Type B pancreatic cell (in vitro differentiated cells): ENCODE measurements around the gene TMEM109. TPM values are rescaled to one million over a fixed set of nuclear protein-coding genes. Genes with fewer than 3 reads are reported as not detected.

Experiments used
- DNase-seq: peaks from one replicate; pipeline ENCODE4 v3.0.0; 2021; ENCODE audit warnings: mixed read lengths; ENCODE audit not compliant: unreplicated experiment; ENCODE audit errors: extremely low spot score
- H3K27ac Mint-ChIP-seq: 2 replicates; pipeline ENCODE4 v1.8.0; 2021; ENCODE audit warnings: mild to moderate bottlenecking, mixed read lengths
- H3K27me3 Mint-ChIP-seq: 2 replicates; pipeline ENCODE4 v1.8.0; 2021; ENCODE audit warnings: mixed read lengths
- H3K36me3 Mint-ChIP-seq: 2 replicates; pipeline ENCODE4 v1.8.0; 2021; ENCODE audit warnings: mixed read lengths
- H3K4me1 Mint-ChIP-seq: one replicate; pipeline ENCODE4 v1.8.0; 2021; ENCODE audit warnings: mixed read lengths; ENCODE audit not compliant: unreplicated experiment
- H3K4me3 Mint-ChIP-seq: 2 replicates; pipeline ENCODE4 v1.8.0; 2021; ENCODE audit warnings: mild to moderate bottlenecking, mixed read lengths
- H3K9me3 Mint-ChIP-seq: 2 replicates; pipeline ENCODE4 v1.8.0; 2021; ENCODE audit warnings: mixed read lengths
- total RNA-seq: library from RNA; stranded (reverse); gene quantifications from 2 replicates; pipeline ENCODE4 v1.2.1, GENCODE V29; 2021; ENCODE audit warnings: low replicate concordance
- TF ChIP-seq, protein P1 (sequence below): fragments of 200-600 bp; sonication (generic); conservative IDR thresholded peaks from 2 replicates; pipeline ENCODE4 v1.5.0; 2021; ENCODE audit warnings: antibody characterized with exemption, mild to moderate bottlenecking

TMEM109 gene
- total RNA-seq, 1 donor from 2014 or later: 83.0 TPM

DNA sequence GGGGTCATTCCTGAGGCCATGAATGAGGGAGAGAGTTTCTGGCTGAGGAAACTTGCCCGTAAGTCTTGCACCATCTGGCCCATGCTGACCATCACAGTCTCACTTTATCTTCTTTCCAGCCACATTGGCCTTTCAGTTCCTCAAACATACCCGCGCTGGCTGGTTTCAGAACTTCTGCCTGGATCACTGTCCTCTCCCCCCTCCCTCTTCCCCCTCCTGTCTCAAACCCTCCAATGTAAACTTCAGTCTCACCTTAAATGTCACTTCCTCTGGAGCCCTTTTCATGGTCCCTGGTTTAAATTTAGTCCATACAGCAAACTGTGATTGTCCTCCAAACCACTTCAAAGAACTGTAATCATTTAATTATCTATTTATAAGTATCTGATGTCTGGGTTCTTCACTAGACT is 3.7 kb upstream of the TMEM109 start:
- peaks cover 29% of the 10 kb centered on the region for H3K4me1 Mint-ChIP-seq

DNA sequence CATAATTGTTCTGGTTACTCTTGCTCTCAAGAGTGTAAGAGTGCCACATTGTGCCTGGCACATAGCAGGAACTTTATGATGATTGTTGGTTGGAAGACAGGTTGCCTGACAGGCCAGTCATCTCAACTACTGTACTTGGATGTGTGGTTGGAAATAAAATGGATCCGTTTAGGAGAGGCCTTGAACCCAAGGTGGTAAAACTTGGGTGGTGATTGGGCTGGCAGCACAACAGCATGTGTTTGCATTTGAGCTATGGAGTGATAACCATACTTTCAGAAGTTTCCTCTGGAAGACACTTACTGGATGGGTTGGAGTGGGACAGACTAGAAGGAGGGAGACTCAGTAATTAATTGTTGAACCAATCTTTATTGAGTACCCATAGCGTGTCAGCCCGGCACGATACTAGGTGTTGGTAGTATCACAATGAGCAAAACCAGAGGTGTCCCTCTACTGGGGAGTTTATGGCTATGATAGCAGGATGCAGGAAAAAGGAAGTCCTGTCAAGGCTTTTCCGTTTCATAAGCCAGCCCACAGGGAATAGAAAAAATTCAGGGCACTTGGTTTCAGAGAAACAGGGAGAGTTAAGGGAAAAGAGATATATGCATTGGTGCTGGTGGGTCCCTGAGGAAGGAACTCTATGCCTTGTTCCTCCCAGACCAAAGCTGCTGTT is 3.1 kb upstream of the TMEM109 start:
- Mint-ChIP-seq H3K27me3 (peaks cover 33% of the 10 kb centered on the region), H3K4me1 (peaks cover 30% of the 10 kb centered on the region), H3K36me3 (peaks cover 5% of the 10 kb centered on the region), H3K9me3 (no peaks in the 10 kb centered on the region), H3K4me3 (no peak overlapping the region), H3K27ac (no peak overlapping the region)
- TF ChIP-seq, protein P1, sequence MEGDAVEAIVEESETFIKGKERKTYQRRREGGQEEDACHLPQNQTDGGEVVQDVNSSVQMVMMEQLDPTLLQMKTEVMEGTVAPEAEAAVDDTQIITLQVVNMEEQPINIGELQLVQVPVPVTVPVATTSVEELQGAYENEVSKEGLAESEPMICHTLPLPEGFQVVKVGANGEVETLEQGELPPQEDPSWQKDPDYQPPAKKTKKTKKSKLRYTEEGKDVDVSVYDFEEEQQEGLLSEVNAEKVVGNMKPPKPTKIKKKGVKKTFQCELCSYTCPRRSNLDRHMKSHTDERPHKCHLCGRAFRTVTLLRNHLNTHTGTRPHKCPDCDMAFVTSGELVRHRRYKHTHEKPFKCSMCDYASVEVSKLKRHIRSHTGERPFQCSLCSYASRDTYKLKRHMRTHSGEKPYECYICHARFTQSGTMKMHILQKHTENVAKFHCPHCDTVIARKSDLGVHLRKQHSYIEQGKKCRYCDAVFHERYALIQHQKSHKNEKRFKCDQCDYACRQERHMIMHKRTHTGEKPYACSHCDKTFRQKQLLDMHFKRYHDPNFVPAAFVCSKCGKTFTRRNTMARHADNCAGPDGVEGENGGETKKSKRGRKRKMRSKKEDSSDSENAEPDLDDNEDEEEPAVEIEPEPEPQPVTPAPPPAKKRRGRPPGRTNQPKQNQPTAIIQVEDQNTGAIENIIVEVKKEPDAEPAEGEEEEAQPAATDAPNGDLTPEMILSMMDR: no peak
- DNase-seq: no peak

More for the DNA sequence above, 3.7 kb upstream of the TMEM109 start:
- no peak overlapping the region for H3K27ac Mint-ChIP-seq
- no peaks in the 10 kb centered on the region for H3K9me3 Mint-ChIP-seq
- H3K27me3 Mint-ChIP-seq: peaks cover 33% of the 10 kb centered on the region
- TF ChIP-seq, protein P1: no peak
- H3K36me3 Mint-ChIP-seq: peaks cover under 1% of the 10 kb centered on the region
- no peak for DNase-seq
- no peak overlapping the region for H3K4me3 Mint-ChIP-seq

DNA sequence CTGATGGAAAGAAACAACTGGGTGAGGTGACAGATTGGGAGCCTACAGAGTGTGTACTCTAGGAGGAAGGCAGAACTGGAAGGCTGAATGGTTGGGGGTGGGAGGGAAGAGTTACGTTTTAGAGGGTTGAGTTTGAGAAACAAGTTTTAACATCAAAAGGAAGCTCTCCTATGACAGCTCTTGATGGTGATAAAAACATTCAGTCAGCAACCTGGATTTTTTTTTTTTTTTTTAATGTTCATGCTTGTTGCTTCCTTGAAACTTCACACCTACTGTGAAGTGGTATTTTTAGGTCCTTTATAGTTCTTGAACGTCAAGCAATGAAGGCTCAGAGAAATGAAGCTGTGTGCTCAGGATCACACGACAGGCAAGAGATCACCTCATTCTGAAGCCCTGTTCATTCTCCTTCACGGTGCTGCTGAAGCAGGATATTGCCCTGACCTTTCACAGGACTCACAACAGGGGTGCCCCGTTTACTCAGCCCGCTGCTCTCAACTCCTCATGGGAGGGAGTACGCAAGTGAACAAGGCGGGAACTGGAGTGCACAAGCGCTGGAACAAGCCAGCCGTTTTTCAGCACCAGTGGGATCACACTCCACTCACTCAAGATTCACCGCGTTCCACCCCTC is 1.6 kb upstream of the TMEM109 start:
- DNase-seq: no peak
- H3K27ac Mint-ChIP-seq: peak overlapping the region; percentile 73
- peak overlapping the region; percentile 69 for H3K4me3 Mint-ChIP-seq
- peaks cover 33% of the 10 kb centered on the region for H3K27me3 Mint-ChIP-seq
- H3K36me3 Mint-ChIP-seq: peaks cover 7% of the 10 kb centered on the region
- TF ChIP-seq, protein P1: no peak
- H3K9me3 Mint-ChIP-seq: no peaks in the 10 kb centered on the region
- H3K4me1 Mint-ChIP-seq: peaks cover 34% of the 10 kb centered on the region

DNA sequence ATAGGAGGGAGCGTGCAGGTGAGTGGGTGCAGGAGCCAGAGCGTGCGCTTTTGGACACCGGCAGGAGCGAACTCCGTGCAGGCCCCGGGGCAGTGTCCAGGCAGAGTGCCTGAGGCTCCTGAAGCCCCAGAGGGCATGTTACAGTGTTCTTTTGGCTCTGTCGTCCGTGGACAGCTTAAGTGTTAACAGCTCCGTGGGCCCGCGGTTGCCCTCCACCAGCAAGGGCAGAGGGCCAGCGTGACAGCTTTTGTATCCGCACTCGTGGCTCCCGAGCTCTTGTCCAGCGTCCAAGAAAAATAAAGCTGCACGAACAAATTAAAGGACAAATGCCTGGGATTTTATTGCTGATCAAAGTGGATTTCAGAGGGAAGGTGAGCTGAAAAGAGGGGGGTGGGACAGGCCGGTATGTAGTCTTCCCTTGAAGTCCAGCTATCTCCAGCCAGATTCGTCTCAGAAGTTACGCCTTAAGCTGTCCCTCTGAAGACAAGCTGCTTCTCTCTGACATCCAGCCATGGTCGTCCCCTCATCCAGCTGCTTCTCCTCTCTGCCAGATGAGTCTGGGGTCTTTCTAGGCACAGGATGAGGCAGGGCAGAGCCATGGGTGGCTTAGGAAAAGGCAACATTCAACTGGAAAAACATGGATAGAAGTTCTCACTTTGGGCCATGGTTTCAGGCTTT is 968 bp upstream of the TMEM109 start:
- H3K36me3 Mint-ChIP-seq: peaks cover 7% of the 10 kb centered on the region
- no peak for DNase-seq
- no peaks in the 10 kb centered on the region for H3K9me3 Mint-ChIP-seq
- peak overlapping the region; percentile 95 for H3K27ac Mint-ChIP-seq
- H3K4me3 Mint-ChIP-seq: peak overlapping the region; percentile 100
- H3K27me3 Mint-ChIP-seq: peaks cover 28% of the 10 kb centered on the region
- TF ChIP-seq, protein P1: no peak
- peaks cover 36% of the 10 kb centered on the region for H3K4me1 Mint-ChIP-seq

DNA sequence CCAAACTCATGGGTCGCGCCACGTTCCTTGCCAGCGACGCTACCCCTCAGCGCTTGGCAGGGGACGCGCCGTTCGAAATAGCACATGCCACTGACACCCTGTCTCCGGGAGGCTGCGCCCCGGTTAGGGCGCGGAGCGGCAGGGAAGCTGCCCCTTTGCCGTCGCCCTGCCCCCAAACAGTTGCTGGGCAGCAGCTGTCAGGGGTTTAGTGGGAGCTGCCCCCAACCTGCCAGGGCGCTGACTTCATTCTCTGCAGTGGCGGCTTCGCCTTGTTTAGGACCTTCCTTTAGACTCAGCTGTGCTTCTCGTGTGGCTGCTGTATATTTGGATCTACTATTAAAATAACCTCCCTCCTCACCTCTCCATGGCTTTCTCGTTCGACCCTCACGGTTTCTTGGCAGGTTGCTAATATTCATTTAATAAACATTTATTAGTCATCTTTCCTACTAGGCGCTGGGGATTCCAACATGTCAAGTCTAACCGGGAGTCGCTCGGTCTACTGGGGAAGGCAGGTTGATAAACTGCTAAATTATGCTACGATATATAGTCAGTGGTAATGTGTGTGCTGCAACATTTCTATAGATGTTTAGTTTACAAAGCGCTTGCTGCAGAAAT is 782 bp downstream of the TMEM109 start:
- no peak for DNase-seq
- Mint-ChIP-seq H3K4me1 (peaks cover 39% of the 10 kb centered on the region), H3K4me3 (peak overlapping the region; percentile 89), H3K27ac (peak overlapping the region; percentile 95), H3K27me3 (peaks cover 11% of the 10 kb centered on the region), H3K36me3 (peaks cover 7% of the 10 kb centered on the region), H3K9me3 (no peaks in the 10 kb centered on the region)
- TF ChIP-seq, protein P1: no peak
